Activated T-cell treated with anti-CD3 and anti-CD28 coated beads for 48 hours (primary cell): Measurements from ENCODE around the gene NCR3LG1.

Source experiments
- DNase-seq: peaks from one replicate; pipeline ENCODE4 v3.0.0-alpha.2; 2020; ENCODE audit warnings: low read depth

The NCR3LG1 gene

GRCh38 chr11:17371614-17372013 is 20.0 kb downstream of the NCR3LG1 start:
- DNase-seq = no peak

- DNase-seq = no peak
Observed at GRCh38 chr11:17375547-17375946, 23.9 kb downstream of the NCR3LG1 start.

DNA sequence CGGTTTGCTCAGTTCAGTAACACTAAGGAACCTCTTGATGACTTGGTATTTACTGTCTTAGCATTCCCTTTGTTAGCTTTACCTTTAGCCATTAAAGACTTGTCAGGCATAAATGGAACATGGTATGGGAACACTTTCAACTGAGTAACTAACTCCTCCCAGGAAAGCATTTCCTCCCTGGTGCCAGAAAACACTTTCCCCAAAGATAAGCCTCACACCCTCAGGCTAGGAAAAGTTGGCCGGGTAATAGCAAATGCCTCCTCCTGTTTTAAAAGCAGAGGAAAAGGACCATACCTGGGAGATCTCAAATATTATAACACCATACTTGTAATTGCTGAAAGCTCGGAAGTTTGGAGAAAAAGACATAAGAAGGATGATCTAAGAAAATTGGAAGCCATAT is 24.9 kb downstream of the NCR3LG1 start:
- no peak for DNase-seq

DNA sequence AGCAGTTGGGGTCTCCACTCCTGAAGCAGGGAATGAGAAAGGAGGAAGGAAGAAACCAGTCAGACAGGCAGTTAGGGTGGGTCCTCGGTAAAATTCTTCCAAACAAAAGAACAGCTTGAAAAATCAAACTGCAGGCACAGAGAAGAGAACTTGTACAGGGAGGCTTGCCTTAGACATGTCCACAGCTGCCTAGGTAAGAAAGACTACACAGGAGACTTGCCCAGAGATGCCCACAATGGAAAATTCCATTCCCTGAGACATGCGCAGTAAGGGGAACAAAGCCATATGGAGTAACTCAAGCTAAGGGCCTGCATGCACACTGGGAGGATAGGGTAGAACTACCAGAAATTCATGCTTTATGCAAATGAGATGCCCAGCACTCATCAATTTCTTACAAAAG is 27.1 kb downstream of the NCR3LG1 start:
- DNase-seq = no peak

- DNase-seq = no peak
Observed at GRCh38 chr11:17379383-17380180, 28.0 kb downstream of the NCR3LG1 start.

GRCh38 chr11:17381156-17381555 is 29.6 kb downstream of the NCR3LG1 start:
- no peak for DNase-seq

GRCh38 chr11:17382046-17382728 is 30.6 kb downstream of the NCR3LG1 start:
- DNase-seq = no peak

GRCh38 chr11:17383461-17383860 is 31.9 kb downstream of the NCR3LG1 start:
- no peak for DNase-seq

DNA sequence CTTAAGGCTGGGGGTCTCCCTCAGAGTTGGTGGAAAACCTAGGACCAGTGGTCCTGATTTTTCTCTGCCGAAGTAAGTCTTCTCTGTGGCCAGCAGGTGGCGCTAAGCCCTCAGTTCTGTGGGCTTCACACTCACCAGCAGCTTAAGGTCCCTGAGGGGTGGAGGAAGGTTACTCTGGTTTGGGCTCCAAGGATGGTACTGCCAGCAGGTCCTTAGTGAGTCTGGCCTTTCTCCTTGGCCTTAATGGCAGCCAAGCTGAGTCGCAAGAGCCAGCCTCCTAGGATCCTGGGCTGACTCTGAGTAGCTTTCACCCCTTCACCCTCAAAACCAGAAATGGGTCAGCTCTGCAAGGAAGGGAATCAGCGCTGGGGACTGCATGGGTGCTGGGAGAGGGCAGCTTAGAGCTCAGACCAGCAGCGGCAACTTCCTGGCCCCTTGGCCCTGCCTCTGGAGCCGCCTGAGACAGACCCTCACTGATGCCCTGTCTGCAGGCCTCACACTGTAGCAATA is 32.5 kb downstream of the NCR3LG1 start:
- peak; percentile 71 for DNase-seq

DNA sequence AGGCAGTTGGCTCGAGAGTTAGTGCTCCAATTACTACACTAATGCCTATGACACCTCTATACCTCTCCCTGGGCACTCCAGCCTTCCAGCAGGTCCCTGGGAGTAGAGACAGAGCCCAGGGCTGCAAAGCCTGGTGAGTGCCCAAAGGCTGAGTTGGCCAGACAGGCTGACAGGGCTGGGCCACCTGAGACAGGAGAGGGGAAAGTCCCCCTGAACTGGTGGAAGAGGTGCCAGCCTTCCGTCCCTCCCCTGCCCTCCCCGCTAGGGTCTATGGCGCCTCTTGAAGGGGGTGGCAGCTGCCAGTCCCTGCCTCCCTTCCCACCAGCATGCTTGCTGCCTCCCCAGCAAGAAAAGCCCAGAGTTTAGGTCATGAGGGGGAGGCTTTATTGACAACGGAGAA is 33.9 kb downstream of the NCR3LG1 start:
- DNase-seq = no peak

DNA sequence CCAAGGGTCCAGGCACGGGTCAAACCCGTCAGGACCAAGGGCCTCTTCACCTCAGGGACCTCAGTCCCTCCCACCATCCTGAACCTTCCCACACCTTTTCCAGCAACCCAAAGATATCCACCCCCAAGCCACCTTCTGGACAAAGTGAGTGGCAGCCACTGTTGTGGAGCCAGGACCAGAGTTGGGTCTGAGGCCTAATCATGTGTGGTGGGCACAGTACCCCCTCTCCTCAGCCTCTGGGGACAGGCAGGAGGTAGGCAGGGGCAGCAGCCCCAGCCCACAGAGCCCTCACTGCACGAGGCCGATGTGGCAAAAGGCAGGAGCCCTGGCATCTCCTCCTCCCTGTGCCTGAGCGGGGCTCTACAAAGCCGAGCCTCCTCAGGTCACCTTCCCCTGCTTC is 34.3 kb downstream of the NCR3LG1 start:
- DNase-seq = no peak

DNA sequence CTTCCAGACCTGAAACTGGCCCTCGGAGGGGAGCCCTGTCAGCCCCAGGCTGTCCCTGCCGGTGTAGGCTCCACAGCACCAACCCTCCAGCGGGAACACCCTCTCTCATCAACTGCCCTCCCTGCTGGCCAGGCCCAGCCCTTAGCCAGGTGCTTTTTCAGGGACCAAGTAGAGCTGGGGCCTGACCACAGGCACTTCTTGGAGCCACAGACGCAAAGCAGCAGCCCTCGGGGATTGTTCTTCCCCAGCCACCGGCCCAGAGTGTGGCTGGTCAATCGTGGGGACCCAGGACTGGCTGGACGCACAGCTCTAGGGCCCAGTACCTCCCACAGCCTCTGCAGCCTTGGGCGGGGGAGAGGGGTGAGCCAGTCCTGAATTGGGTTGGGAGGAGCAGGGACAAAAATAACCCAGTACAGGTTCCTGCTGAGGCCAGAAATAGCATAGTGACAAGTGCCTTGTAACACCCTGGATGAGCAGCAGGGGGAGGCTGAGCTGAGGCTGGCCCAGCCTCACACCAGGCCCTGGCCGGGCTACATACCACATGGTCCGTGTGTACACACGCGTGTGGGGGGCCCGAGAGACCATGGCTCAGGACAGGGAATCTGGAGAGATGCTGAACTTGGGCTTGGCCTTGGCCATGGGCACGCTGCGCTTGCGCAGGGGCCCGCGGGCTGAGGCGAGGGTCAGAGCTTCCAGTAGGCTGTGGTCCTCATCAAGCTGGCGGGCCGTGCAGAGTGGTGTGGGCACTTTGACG is 34.9 kb downstream of the NCR3LG1 start:
- DNase-seq = peak; percentile 38

DNA sequence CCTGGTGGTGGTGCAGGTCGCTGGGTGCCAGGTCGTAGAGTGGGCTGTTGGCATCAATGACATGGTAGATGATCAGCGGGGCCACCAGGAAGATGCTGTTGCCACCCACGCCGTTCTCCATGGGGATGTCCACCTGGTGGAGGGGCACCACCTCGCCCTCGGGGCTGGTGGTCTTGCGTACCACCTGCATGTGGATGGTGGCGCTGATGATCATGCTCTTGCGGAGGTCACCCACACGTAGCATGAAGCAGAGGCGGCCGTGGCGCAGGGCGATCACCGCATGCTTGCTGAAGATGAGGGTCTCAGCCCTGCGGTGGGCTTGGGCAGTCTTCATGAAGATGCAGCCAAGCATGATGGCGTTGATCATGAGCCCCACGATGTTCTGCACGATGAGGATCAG is 35.7 kb downstream of the NCR3LG1 start:
- no peak for DNase-seq

DNA sequence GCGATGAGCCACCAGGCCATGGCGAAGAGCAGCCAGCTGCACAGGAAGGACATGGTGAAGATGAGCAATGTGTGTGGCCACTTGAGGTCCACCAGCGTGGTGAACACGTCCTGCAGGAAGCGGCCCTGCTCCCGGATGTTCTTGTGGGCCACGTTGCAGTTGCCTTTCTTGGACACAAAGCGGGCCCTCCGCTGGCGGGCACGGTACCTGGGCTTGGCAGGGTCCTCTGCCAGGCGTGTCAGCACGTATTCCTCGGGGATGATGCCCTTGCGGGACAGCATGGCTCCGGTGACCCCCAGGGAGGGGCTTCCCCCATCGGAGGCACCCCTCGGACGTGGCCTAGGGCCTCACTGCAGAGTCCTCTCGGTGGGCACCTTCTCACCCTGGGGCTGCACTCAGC is 36.2 kb downstream of the NCR3LG1 start:
- DNase-seq = no peak

DNA sequence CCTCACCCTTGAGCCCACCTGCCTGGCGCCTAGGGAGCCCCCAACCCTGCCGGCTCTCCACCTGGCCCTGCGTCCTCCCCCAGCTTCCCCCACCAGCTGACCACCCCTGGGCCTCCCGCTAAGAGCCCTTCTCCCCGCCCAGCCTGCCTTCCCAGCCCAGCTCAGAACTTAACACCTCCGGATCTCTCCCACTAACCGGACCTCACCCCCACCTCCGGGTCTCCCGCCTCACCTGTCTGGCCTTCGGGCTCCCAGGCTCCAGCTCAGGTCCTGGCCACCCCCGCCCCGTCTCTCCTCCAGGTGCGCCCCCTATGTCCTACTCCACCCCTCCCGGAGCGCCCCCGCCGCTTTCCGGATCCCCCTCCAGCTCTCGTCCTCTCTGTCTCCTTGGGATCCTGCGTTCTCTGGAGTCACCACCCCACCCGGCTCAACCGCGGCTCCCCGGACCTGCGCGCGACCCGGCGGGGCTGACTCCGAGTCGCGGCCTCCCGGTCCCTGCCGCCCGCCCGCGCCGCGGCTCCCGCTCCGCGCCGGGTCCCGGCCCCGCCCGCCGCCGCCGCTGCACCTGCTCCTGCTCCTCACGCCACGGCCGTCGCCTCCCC is 37.1 kb downstream of the NCR3LG1 start, which contains the start of gene KCNJ11:
Gene KCNJ11 (minus strand): TSS at position 51 of the 602 bp plus-strand sequence. CDS start 568 bp downstream, outside the sequence.
- no peak for DNase-seq

- DNase-seq = peak; percentile 70
Observed at GRCh38 chr11:17389211-17389956, 37.8 kb downstream of the NCR3LG1 start.

GRCh38 chr11:17389957-17390649 is 38.5 kb downstream of the NCR3LG1 start:
- DNase-seq = no peak

GRCh38 chr11:17391493-17392355 is 40.1 kb downstream of the NCR3LG1 start:
- DNase-seq = no peak

- DNase-seq = no peak
Observed at GRCh38 chr11:17392872-17393271, 41.3 kb downstream of the NCR3LG1 start.

DNA sequence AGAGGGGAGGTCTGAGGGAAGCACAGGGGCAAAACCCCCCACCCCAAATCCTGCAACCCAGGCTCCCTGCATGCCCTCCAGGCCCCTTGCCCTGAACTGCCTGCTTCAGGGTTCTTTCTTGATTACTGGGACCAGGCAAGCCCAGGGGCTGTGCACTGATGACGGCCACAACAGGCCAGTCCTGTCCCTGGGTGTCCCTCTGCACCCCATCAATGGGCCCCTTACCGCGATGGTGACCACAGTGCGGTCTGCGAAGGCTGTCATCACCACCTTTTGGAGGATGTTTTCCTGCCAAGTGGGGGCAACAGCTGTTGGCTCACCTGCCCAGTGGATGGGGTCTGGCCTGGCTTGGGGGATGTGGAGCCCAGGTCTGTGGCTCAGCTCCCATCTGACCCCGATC is 41.9 kb downstream of the NCR3LG1 start:
- no peak for DNase-seq
